DND-41 (cell line): ENCODE data around the gene TSTD2.

Experiments
- ATAC-seq: fragments of 200-7000 bp; cut with Tn5 transposase; 3 replicates; pipeline ENCODE4 v1.9.1; 2021; ENCODE audit warnings: low read depth; ENCODE audit not compliant: insufficient read depth
- DNase-seq: peaks from one replicate; pipeline ENCODE4 v3.0.0-alpha.2; 2020
- H2AFZ ChIP-seq: 2 replicates; pipeline ENCODE4 v1.6.0; 2012; ENCODE audit warnings: low read depth, low read length
- H3K27ac ChIP-seq: 2 replicates; pipeline ENCODE4 v1.5.1; 2012; ENCODE audit warnings: low read length, inconsistent platforms
- H3K27me3 ChIP-seq: fragments of 200-600 bp; sonication (generic); 2 replicates; pipeline ENCODE4 v1.6.0; 2012; ENCODE audit warnings: low read length, mild to moderate bottlenecking, inconsistent platforms; ENCODE audit not compliant: insufficient read depth, poor library complexity
- H3K36me3 ChIP-seq: 2 replicates; pipeline ENCODE4 v1.5.1; 2012; ENCODE audit warnings: low read length, inconsistent platforms; ENCODE audit not compliant: insufficient read depth
- H3K4me1 ChIP-seq: 2 replicates; pipeline ENCODE4 v1.5.1; 2012; ENCODE audit warnings: mild to moderate bottlenecking, low read length; ENCODE audit not compliant: insufficient read depth
- H3K4me2 ChIP-seq: 2 replicates; pipeline ENCODE4 v1.6.0; 2012; ENCODE audit warnings: mild to moderate bottlenecking, moderate library complexity, low read length, inconsistent platforms; ENCODE audit not compliant: insufficient read depth
- H3K4me3 ChIP-seq, 2 experiments: fragments of 200-600 bp in 1 of 2; shearing (Covaris generic) in 1 of 2; 2 replicates each; pipeline ENCODE4 v1.5.1; 2012 to 2016; ENCODE audit warnings: inconsistent platforms in 2 of 2, low read length in 2 of 2, mild to moderate bottlenecking in 2 of 2, low read depth in 1 of 2, moderate library complexity in 1 of 2
- H3K79me2 ChIP-seq: 2 replicates; pipeline ENCODE4 v1.6.0; 2012; ENCODE audit warnings: low read length, inconsistent platforms; ENCODE audit not compliant: insufficient read depth
- H3K9ac ChIP-seq: 2 replicates; pipeline ENCODE4 v1.6.0; 2012; ENCODE audit warnings: low read depth, mild to moderate bottlenecking, inconsistent platforms, low read length, moderate library complexity
- H3K9me3 ChIP-seq: 2 replicates; pipeline ENCODE4 v1.5.1; 2012; ENCODE audit warnings: low read length, moderate library complexity, mild to moderate bottlenecking, inconsistent platforms; ENCODE audit not compliant: insufficient read depth, severe bottlenecking
- H4K20me1 ChIP-seq: 2 replicates; pipeline ENCODE4 v1.6.0; 2012; ENCODE audit warnings: low read length; ENCODE audit not compliant: insufficient read depth
- CTCF ChIP-seq: IDR thresholded peaks from 2 replicates; pipeline ENCODE4 v1.5.1; 2012; ENCODE audit warnings: borderline replicate concordance, low read length, moderate library complexity, mild to moderate bottlenecking; ENCODE audit not compliant: poor library complexity, severe bottlenecking; ENCODE audit errors: extremely low read depth
- EZH2 ChIP-seq: IDR thresholded peaks from 3 replicates; pipeline ENCODE4 v1.6.1; 2012; ENCODE audit warnings: borderline replicate concordance, low read depth, mild to moderate bottlenecking, moderate library complexity, low read length, inconsistent platforms; ENCODE audit not compliant: severe bottlenecking

Gene TSTD2

GRCh38 chr9:97632248-97632984 lies 752 bp downstream of the TSTD2 start:
- no peak; the same call in 1 of the 3 replicates for ATAC-seq
- TF ChIP-seq CTCF (no peak), EZH2 (no peak)
- peak overlapping the region; percentile 82 for H3K4me2 ChIP-seq
- peak; percentile 39 for DNase-seq
- peak overlapping the region; percentile 99 for H3K9ac ChIP-seq
- H3K9me3 ChIP-seq: no peaks in the 10 kb centered on the region
- peaks cover 34% of the 10 kb centered on the region for H4K20me1 ChIP-seq
- peaks cover 12% of the 10 kb centered on the region for H3K36me3 ChIP-seq
- peak overlapping the region; percentile 75 to 99 for H3K4me3 ChIP-seq
- H3K79me2 ChIP-seq: peaks cover 91% of the 10 kb centered on the region
- H3K27ac ChIP-seq: peak overlapping the region; percentile 77
- H2AFZ ChIP-seq: peak overlapping the region; percentile 95
- H3K27me3 ChIP-seq: no peaks in the 10 kb centered on the region
- H3K4me1 ChIP-seq: peaks cover 45% of the 10 kb centered on the region

GRCh38 chr9:97630591-97630990 lies 2.6 kb downstream of the TSTD2 start:
- no peak for DNase-seq
- peaks cover 83% of the 10 kb centered on the region for H3K79me2 ChIP-seq
- H3K27me3 ChIP-seq: no peaks in the 10 kb centered on the region
- H3K4me2 ChIP-seq: no peak overlapping the region
- no peak overlapping the region for H3K27ac ChIP-seq
- no peak overlapping the region for H3K4me3 ChIP-seq
- H3K9ac ChIP-seq: no peak overlapping the region
- H4K20me1 ChIP-seq: peaks cover 25% of the 10 kb centered on the region
- no peak for TF ChIP-seq CTCF
- no peak for TF ChIP-seq EZH2
- peaks cover 17% of the 10 kb centered on the region for H3K36me3 ChIP-seq
- H2AFZ ChIP-seq: no peak overlapping the region
- peaks cover 29% of the 10 kb centered on the region for H3K4me1 ChIP-seq
- H3K9me3 ChIP-seq: no peaks in the 10 kb centered on the region
- no peak for ATAC-seq

- Histone ChIP-seq H3K36me3 (peaks cover 26% of the 10 kb centered on the region), H3K9ac (no peak overlapping the region), H3K4me2 (no peak overlapping the region; the same call in 1 of the 2 replicates), H3K4me3 (no peak overlapping the region), H4K20me1 (peaks cover 15% of the 10 kb centered on the region), H3K4me1 (peaks cover 16% of the 10 kb centered on the region), H3K79me2 (peaks cover 73% of the 10 kb centered on the region), H3K27ac (no peak overlapping the region), H2AFZ (no peak overlapping the region), H3K27me3 (no peaks in the 10 kb centered on the region), H3K9me3 (no peaks in the 10 kb centered on the region)
- no peak for TF ChIP-seq CTCF
- TF ChIP-seq EZH2: no peak
- DNase-seq: no peak
- ATAC-seq: no peak
Observed at GRCh38 chr9:97629156-97629555, 4.0 kb downstream of the TSTD2 start.
